Calu3 (cell line): Measurements from ENCODE around the gene WBP2. TPM values are rescaled to one million over a fixed set of nuclear protein-coding genes. Genes with fewer than 3 reads are reported as not detected.
A peak's percentile ranks its signal among the peaks of the same experiment; 100 is the strongest.

Source experiments
- BruUV-seq: library from RNA; stranded (reverse); fragments of 400-500 nt; replicated peaks from 2 replicates; lab custom pipeline; 2021; lab: Mats Ljungman, UMichigan
- CTCF ChIA-PET: fragments of 300-600 bp; sonication (Branson Sonifier 250); formaldehyde crosslinking; loops from one replicate; lab custom pipeline; 2022; ENCODE audit warnings: antibody characterized with exemption; lab: Charles Lee
- DNase-seq: peaks from one replicate; pipeline ENCODE4 v3.0.0; 2022
- H3K27ac Mint-ChIP-seq: one replicate; pipeline ENCODE4 v1.8.0; 2022; ENCODE audit warnings: mixed read lengths; ENCODE audit not compliant: unreplicated experiment
- H3K27me3 Mint-ChIP-seq: one replicate; pipeline ENCODE4 v1.8.0; 2022; ENCODE audit warnings: mixed read lengths; ENCODE audit not compliant: unreplicated experiment
- H3K36me3 Mint-ChIP-seq: one replicate; pipeline ENCODE4 v1.8.0; 2022; ENCODE audit warnings: mild to moderate bottlenecking, moderate library complexity, mixed read lengths; ENCODE audit not compliant: insufficient read depth, unreplicated experiment
- H3K4me1 Mint-ChIP-seq: one replicate; pipeline ENCODE4 v1.8.0; 2022; ENCODE audit warnings: mild to moderate bottlenecking, low read depth, mixed read lengths; ENCODE audit not compliant: unreplicated experiment
- H3K4me3 Mint-ChIP-seq: one replicate; pipeline ENCODE4 v1.8.0; 2022; ENCODE audit warnings: mild to moderate bottlenecking, low read depth, moderate library complexity, mixed read lengths; ENCODE audit not compliant: unreplicated experiment
- H3K9me3 Mint-ChIP-seq: one replicate; pipeline ENCODE4 v1.8.0; 2022; ENCODE audit warnings: low read depth, mixed read lengths; ENCODE audit not compliant: unreplicated experiment
- CTCF ChIP-seq: fragments of 200-600 bp; IDR thresholded peaks from one replicate; pipeline ENCODE4 v1.8.0; 2022; ENCODE audit warnings: antibody characterized with exemption; ENCODE audit not compliant: unreplicated experiment
- intact Hi-C: fragments of 100-400 bp; cut with micrococcal nuclease; formaldehyde crosslinking; loops from one replicate; pipeline ENCODE4 v1.10.0; 2022; ENCODE audit not compliant: unreplicated experiment
- total RNA-seq: library from RNA; stranded (reverse); gene quantifications from 2 replicates; pipeline ENCODE4 v1.2.3, GENCODE V29; 2022

Gene WBP2
- total RNA-seq, 1 experiment from 2014 or later: 126 TPM

GRCh38 chr17:75831032-75831571 lies 24.0 kb downstream of the WBP2 start:
- no TSS peak for BruUV-seq
- H3K36me3 Mint-ChIP-seq: peaks cover 62% of the 10 kb centered on the region
- H3K27ac Mint-ChIP-seq: no peak overlapping the region
- no peaks in the 10 kb centered on the region for H3K4me1 Mint-ChIP-seq
- DNase-seq: no peak
- CTCF ChIA-PET: no interaction called here
- no peaks in the 10 kb centered on the region for H3K27me3 Mint-ChIP-seq
- intact Hi-C loops: no loop called here
- no peak overlapping the region for H3K4me3 Mint-ChIP-seq
- H3K9me3 Mint-ChIP-seq: no peaks in the 10 kb centered on the region
- TF ChIP-seq CTCF: no peak

- intact Hi-C loops: no loop called here
- H3K27me3 Mint-ChIP-seq: no peaks in the 10 kb centered on the region
- peaks cover 62% of the 10 kb centered on the region for H3K36me3 Mint-ChIP-seq
These were observed 24.7 kb downstream of the WBP2 start for GRCh38 chr17:75830164-75831031.

GRCh38 chr17:75829747-75830146 lies 25.4 kb downstream of the WBP2 start:
- TF ChIP-seq CTCF: no peak
- intact Hi-C loops: no loop called here
- no peaks in the 10 kb centered on the region for H3K9me3 Mint-ChIP-seq
- no peak overlapping the region for H3K4me3 Mint-ChIP-seq
- no TSS peak for BruUV-seq
- no peaks in the 10 kb centered on the region for H3K4me1 Mint-ChIP-seq
- peaks cover 62% of the 10 kb centered on the region for H3K36me3 Mint-ChIP-seq
- no peaks in the 10 kb centered on the region for H3K27me3 Mint-ChIP-seq
- H3K27ac Mint-ChIP-seq: no peak overlapping the region
- DNase-seq: no peak
- CTCF ChIA-PET: interaction anchor here (1.0 kb wide), 2 partner anchors 16 to 46 kb away, joined by 3 read pairs; no protein-coding TSS in a partner anchor

More at GRCh38 chr17:75830164-75831031, 24.7 kb downstream of the WBP2 start:
- CTCF ChIA-PET: interaction anchor here (0.8 to 1.0 kb wide), 3 partner anchors 15 to 47 kb away, joined by 3 read pairs; no protein-coding TSS in a partner anchor
- peak; percentile 65 for TF ChIP-seq CTCF
- no peak overlapping the region for H3K4me3 Mint-ChIP-seq
- DNase-seq: no peak
- no peaks in the 10 kb centered on the region for H3K9me3 Mint-ChIP-seq
- no peak overlapping the region for H3K27ac Mint-ChIP-seq
- no peaks in the 10 kb centered on the region for H3K4me1 Mint-ChIP-seq
- BruUV-seq: no TSS peak

GRCh38 chr17:75828741-75829140 lies 26.4 kb downstream of the WBP2 start:
- Mint-ChIP-seq H3K36me3 (peaks cover 62% of the 10 kb centered on the region), H3K4me3 (no peak overlapping the region), H3K9me3 (no peaks in the 10 kb centered on the region), H3K4me1 (no peaks in the 10 kb centered on the region), H3K27ac (no peak overlapping the region), H3K27me3 (no peaks in the 10 kb centered on the region)
- BruUV-seq: no TSS peak
- no peak for DNase-seq
- no peak for TF ChIP-seq CTCF
- CTCF ChIA-PET: no interaction called here
- intact Hi-C loops: no loop called here
